ENCODE results near the gene RWDD4.

Gene RWDD4

GRCh38 chr4:183659029-183659871, at the start of gene RWDD4, which contains the start of gene TRAPPC11:
Gene RWDD4, minus strand, starts transcription at chr4:183659185. Its CDS starts 233 bp downstream, at chr4:183658952.
Gene TRAPPC11, plus strand, starts transcription at chr4:183659293. Its CDS starts 4,575 bp downstream, at chr4:183663868.
- in situ Hi-C loops (cut with MboI; ENCODE audit: low pct_unique_long_range_greater_than_20kb, low sequenced_read_pairs, unreplicated experiment) = no loop called here
- DNase-seq (ENCODE audit: low spot score) = peak; percentile 99
- TF ChIP-seq CTCF (IDR thresholded peaks at IDR 0.05; ENCODE audit: extremely low read depth, insufficient read depth, missing control alignments) = peak; percentile 0

GRCh38 chr4:183702492-183702891, 43.5 kb upstream of the RWDD4 start:
- TF ChIP-seq CTCF (IDR thresholded peaks at IDR 0.05; ENCODE audit: extremely low read depth, insufficient read depth, missing control alignments) = no peak
- DNase-seq (ENCODE audit: low spot score) = no peak
- in situ Hi-C loops (cut with MboI; ENCODE audit: low pct_unique_long_range_greater_than_20kb, low sequenced_read_pairs, unreplicated experiment) = no loop called here

- no peak for DNase-seq (ENCODE audit: low spot score)
- in situ Hi-C loops (cut with MboI; ENCODE audit: low pct_unique_long_range_greater_than_20kb, low sequenced_read_pairs, unreplicated experiment) = no loop called here
- no peak for TF ChIP-seq CTCF (IDR thresholded peaks at IDR 0.05; ENCODE audit: extremely low read depth, insufficient read depth, missing control alignments)
Measured at GRCh38 chr4:183700407-183700806, 41.4 kb upstream of the RWDD4 start.

- no peak for DNase-seq (ENCODE audit: low spot score)
- TF ChIP-seq CTCF (IDR thresholded peaks at IDR 0.05; ENCODE audit: extremely low read depth, insufficient read depth, missing control alignments) = no peak
- in situ Hi-C loops (cut with MboI; ENCODE audit: low pct_unique_long_range_greater_than_20kb, low sequenced_read_pairs, unreplicated experiment) = no loop called here
Measured at GRCh38 chr4:183698909-183699308, 39.9 kb upstream of the RWDD4 start.

GRCh38 chr4:183691897-183692296, 32.9 kb upstream of the RWDD4 start:
- no peak for DNase-seq (ENCODE audit: low spot score)
- in situ Hi-C loops (cut with MboI; ENCODE audit: low pct_unique_long_range_greater_than_20kb, low sequenced_read_pairs, unreplicated experiment) = no loop called here
- TF ChIP-seq CTCF (IDR thresholded peaks at IDR 0.05; ENCODE audit: extremely low read depth, insufficient read depth, missing control alignments) = no peak

GRCh38 chr4:183691006-183691405, 32.0 kb upstream of the RWDD4 start:
- no peak for DNase-seq (ENCODE audit: low spot score)
- no peak for TF ChIP-seq CTCF (IDR thresholded peaks at IDR 0.05; ENCODE audit: extremely low read depth, insufficient read depth, missing control alignments)
- in situ Hi-C loops (cut with MboI; ENCODE audit: low pct_unique_long_range_greater_than_20kb, low sequenced_read_pairs, unreplicated experiment) = no loop called here
